Measurements from ENCODE around the gene PAX7. TPM values are rescaled to one million over a fixed set of nuclear protein-coding genes. Genes with fewer than 3 reads are reported as not detected.

PAX7 gene
- total RNA-seq, 1 donor from 2014 or later: not detected

- Mint-ChIP-seq H3K27ac (no peak overlapping the region), H3K4me3 (no peak overlapping the region), H3K36me3 (ENCODE audit: low read depth) (no peaks in the 10 kb centered on the region), H3K9me3 (no peaks in the 10 kb centered on the region), H3K4me1 (no peaks in the 10 kb centered on the region), H3K27me3 (peaks cover 25% of the 10 kb centered on the region)
- ATAC-seq (ENCODE audit: low read depth): no peak
- POLR2A ChIA-PET: no interaction called here
- intact Hi-C loops (cut with micrococcal nuclease): no loop called here
- TF ChIP-seq CTCF (IDR thresholded peaks at IDR 0.05): no peak
- no peak for DNase-seq
- CTCF ChIA-PET: no interaction called here
Measured at GRCh38 chr1:18701183-18701582, 70.5 kb downstream of the PAX7 start.

GRCh38 chr1:18703041-18703621, 72.5 kb downstream of the PAX7 start:
- H3K27ac Mint-ChIP-seq: no peak overlapping the region
- intact Hi-C loops (cut with micrococcal nuclease): no loop called here
- CTCF ChIA-PET: no interaction called here
- no peak for DNase-seq
- POLR2A ChIA-PET: no interaction called here
- H3K36me3 Mint-ChIP-seq (ENCODE audit: low read depth): no peaks in the 10 kb centered on the region
- H3K9me3 Mint-ChIP-seq: no peaks in the 10 kb centered on the region
- no peak overlapping the region for H3K4me3 Mint-ChIP-seq
- no peaks in the 10 kb centered on the region for H3K4me1 Mint-ChIP-seq
- no peak for TF ChIP-seq CTCF (IDR thresholded peaks at IDR 0.05)
- no peak for ATAC-seq (ENCODE audit: low read depth)
- H3K27me3 Mint-ChIP-seq: peaks cover 18% of the 10 kb centered on the region

GRCh38 chr1:18705811-18706210, 75.2 kb downstream of the PAX7 start:
- peaks cover 32% of the 10 kb centered on the region for H3K27me3 Mint-ChIP-seq
- no peak for ATAC-seq (ENCODE audit: low read depth)
- H3K9me3 Mint-ChIP-seq: no peaks in the 10 kb centered on the region
- ChIA-PET POLR2A (no interaction called here), CTCF (no interaction called here)
- no peak for DNase-seq
- H3K4me1 Mint-ChIP-seq: no peaks in the 10 kb centered on the region
- intact Hi-C loops (cut with micrococcal nuclease): no loop called here
- no peak for TF ChIP-seq CTCF (IDR thresholded peaks at IDR 0.05)
- no peak overlapping the region for H3K4me3 Mint-ChIP-seq
- H3K27ac Mint-ChIP-seq: no peak overlapping the region
- no peaks in the 10 kb centered on the region for H3K36me3 Mint-ChIP-seq (ENCODE audit: low read depth)

- ChIA-PET CTCF (no interaction called here), POLR2A (no interaction called here)
- intact Hi-C loops (cut with micrococcal nuclease): no loop called here
- Mint-ChIP-seq H3K36me3 (ENCODE audit: low read depth) (no peaks in the 10 kb centered on the region), H3K4me3 (no peak overlapping the region), H3K4me1 (no peaks in the 10 kb centered on the region), H3K27ac (no peak overlapping the region), H3K9me3 (no peaks in the 10 kb centered on the region), H3K27me3 (peaks cover 33% of the 10 kb centered on the region)
- DNase-seq: no peak
- TF ChIP-seq CTCF (IDR thresholded peaks at IDR 0.05): no peak
- ATAC-seq (ENCODE audit: low read depth): no peak
Measured at GRCh38 chr1:18707696-18708257, 77.1 kb downstream of the PAX7 start.

- H3K9me3 Mint-ChIP-seq: no peaks in the 10 kb centered on the region
- ATAC-seq (ENCODE audit: low read depth): no peak
- CTCF ChIA-PET: no interaction called here
Measured at GRCh38 chr1:18710002-18710401, 79.4 kb downstream of the PAX7 start.

More at GRCh38 chr1:18710002-18710401, 79.4 kb downstream of the PAX7 start:
- H3K4me3 Mint-ChIP-seq: no peak overlapping the region
- H3K27me3 Mint-ChIP-seq: peaks cover 39% of the 10 kb centered on the region
- no peaks in the 10 kb centered on the region for H3K4me1 Mint-ChIP-seq
- DNase-seq: no peak
- no peak for TF ChIP-seq CTCF (IDR thresholded peaks at IDR 0.05)
- intact Hi-C loops (cut with micrococcal nuclease): no loop called here
- POLR2A ChIA-PET: no interaction called here
- H3K36me3 Mint-ChIP-seq (ENCODE audit: low read depth): no peaks in the 10 kb centered on the region
- H3K27ac Mint-ChIP-seq: no peak overlapping the region
